ENCODE data around the gene OAF. TPM values are rescaled to one million over a fixed set of nuclear protein-coding genes. Genes with fewer than 3 reads are reported as not detected.
"Not testable (repeated sequence)": the region's sequence is repeated elsewhere in the genome, so short reads cannot be mapped to it uniquely, and the experiment has no call there.

OAF gene
- total and polyA plus RNA-seq, 9 donors: 26.6 to 170 (median 66.3) TPM

DNA sequence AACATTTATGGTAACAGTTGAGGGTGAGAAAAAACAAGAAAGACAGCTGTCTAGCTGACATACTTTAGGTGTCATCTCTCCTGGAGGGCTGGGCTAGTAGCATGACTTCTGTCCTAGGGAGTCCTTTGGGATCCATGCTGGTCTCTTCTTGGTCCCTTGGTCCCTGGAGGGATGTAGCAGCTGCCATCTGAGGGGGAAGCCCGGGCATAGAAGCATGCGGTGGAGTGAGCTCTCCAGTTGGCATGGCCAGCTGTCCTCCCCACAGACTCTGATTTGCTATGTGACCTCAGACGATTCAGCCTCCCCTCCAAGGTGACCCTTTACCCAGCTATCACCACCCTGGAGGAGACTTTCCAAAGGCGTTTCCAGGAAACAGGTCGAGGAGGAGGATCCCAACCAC, 57.9 kb downstream of the OAF start:
- Histone ChIP-seq H3K27ac (no peak overlapping the region), H3K4me1 (ENCODE audit: insufficient read depth) (no peaks in the 10 kb centered on the region), H3K36me3 (no peaks in the 10 kb centered on the region), H3K27me3 (no peaks in the 10 kb centered on the region), H3K4me3 (no peak overlapping the region), H3K9me3 (no peaks in the 10 kb centered on the region)
- TF ChIP-seq, protein P1, sequence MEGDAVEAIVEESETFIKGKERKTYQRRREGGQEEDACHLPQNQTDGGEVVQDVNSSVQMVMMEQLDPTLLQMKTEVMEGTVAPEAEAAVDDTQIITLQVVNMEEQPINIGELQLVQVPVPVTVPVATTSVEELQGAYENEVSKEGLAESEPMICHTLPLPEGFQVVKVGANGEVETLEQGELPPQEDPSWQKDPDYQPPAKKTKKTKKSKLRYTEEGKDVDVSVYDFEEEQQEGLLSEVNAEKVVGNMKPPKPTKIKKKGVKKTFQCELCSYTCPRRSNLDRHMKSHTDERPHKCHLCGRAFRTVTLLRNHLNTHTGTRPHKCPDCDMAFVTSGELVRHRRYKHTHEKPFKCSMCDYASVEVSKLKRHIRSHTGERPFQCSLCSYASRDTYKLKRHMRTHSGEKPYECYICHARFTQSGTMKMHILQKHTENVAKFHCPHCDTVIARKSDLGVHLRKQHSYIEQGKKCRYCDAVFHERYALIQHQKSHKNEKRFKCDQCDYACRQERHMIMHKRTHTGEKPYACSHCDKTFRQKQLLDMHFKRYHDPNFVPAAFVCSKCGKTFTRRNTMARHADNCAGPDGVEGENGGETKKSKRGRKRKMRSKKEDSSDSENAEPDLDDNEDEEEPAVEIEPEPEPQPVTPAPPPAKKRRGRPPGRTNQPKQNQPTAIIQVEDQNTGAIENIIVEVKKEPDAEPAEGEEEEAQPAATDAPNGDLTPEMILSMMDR (IDR thresholded peaks at IDR 0.05): no peak
- no peak for TF ChIP-seq EP300 (IDR thresholded peaks at IDR 0.05)
- WGBS, 3 donors: 22 to 38% (median 25%) methylated on average over 5 of the region's 5 CpGs
- intact Hi-C loops (cut with DNase I): no loop called here
- no peak for DNase-seq

DNA sequence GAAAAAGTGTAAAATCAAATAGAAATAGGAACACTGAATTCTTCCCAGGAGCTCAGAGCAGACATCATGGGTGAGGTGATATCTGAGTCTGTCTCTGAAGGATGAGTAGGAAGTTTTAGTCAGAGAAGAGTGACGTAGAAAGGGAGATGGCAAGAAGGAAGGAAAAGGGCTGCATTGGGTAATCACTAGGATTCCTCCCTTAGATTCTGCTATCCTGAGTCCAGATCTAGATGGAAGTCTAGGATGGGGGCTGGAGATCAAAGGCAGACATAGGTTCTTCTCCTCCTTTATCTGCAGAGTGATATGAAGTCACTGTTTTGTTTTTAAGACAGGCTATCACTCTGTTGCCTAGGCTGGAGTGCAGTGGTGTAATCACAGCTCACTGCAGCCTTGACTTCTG, 59.6 kb downstream of the OAF start:
- no peaks in the 10 kb centered on the region for H3K36me3 ChIP-seq
- intact Hi-C loops (cut with DNase I): no loop called here
- no peak overlapping the region for H3K4me3 ChIP-seq
- H3K4me1 ChIP-seq (ENCODE audit: insufficient read depth): no peaks in the 10 kb centered on the region
- no peak for DNase-seq
- no peak for TF ChIP-seq POLR2A (IDR thresholded peaks at IDR 0.05)
- no peak for TF ChIP-seq EP300 (IDR thresholded peaks at IDR 0.05)
- TF ChIP-seq, protein P1 (IDR thresholded peaks at IDR 0.05): no peak
- H3K27me3 ChIP-seq: no peaks in the 10 kb centered on the region
- WGBS, 3 donors: 68 to 92% (median 88%) methylated on average over 1 of the region's 1 CpG
- no peak overlapping the region for H3K27ac ChIP-seq
- no peaks in the 10 kb centered on the region for H3K9me3 ChIP-seq

DNA sequence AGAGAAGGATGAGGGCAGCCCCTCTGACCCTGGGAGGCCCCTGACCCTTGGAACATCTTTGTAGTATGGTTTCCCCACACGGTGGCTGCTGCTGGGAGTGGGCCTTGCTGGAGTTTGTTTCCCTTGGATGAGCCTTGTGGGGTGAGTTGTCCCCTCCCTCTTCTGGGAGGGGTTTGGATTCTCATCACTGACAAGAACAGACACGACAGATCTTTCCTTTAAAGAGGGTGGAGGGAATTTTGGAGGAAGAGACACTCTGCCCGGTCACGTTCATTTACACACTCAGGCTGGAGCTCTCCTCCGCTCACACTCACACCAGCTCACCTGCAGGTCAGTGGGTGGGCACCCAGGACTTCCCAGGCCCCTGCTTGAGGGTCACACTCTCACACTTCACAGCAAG, 60.8 kb downstream of the OAF start:
- 80 to 85% (median 81%) methylated on average over 5 of the region's 5 CpGs for WGBS, 3 donors

DNA sequence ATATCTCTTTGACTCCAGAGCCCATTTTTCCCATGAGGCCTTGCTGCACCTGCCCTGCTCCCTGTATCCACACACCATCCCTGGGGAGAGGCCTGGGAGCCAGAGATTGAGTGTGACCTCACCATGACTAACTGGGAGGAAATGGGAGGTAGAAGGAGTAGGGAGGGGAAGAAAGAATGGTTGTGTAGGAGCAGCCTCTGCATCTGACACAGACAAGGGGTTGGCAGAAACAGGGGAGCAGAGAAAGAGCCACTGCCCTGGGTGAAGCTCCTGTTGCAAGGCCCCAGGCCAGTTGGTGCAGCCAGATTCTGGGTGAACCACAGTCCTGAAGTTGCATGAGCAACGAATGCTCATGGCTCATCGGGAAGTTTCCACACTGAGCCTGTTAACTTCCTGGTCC, 61.5 kb downstream of the OAF start:
- Histone ChIP-seq H3K36me3 (no peaks in the 10 kb centered on the region), H3K27me3 (no peaks in the 10 kb centered on the region), H3K9me3 (no peaks in the 10 kb centered on the region), H3K27ac (no peak overlapping the region), H3K4me1 (ENCODE audit: insufficient read depth) (no peaks in the 10 kb centered on the region), H3K4me3 (no peak overlapping the region)
- intact Hi-C loops (cut with DNase I): no loop called here
- no peak for DNase-seq
- TF ChIP-seq EP300 (IDR thresholded peaks at IDR 0.05) (no peak), POLR2A (IDR thresholded peaks at IDR 0.05) (no peak)
- TF ChIP-seq, protein P1 (IDR thresholded peaks at IDR 0.05): no peak
- WGBS, 3 donors: 87 to 96% (median 90%) methylated on average over 2 of the region's 2 CpGs

More for the DNA sequence above, 60.8 kb downstream of the OAF start:
- TF ChIP-seq, protein P1 (IDR thresholded peaks at IDR 0.05): no peak
- TF ChIP-seq POLR2A (IDR thresholded peaks at IDR 0.05) (no peak), EP300 (IDR thresholded peaks at IDR 0.05) (no peak)
- no peak for DNase-seq
- H3K4me1 ChIP-seq (ENCODE audit: insufficient read depth): no peaks in the 10 kb centered on the region
- H3K4me3 ChIP-seq: no peak overlapping the region
- H3K27me3 ChIP-seq: no peaks in the 10 kb centered on the region
- H3K9me3 ChIP-seq: no peaks in the 10 kb centered on the region
- intact Hi-C loops (cut with DNase I): no loop called here
- H3K36me3 ChIP-seq: no peaks in the 10 kb centered on the region
- H3K27ac ChIP-seq: no peak overlapping the region

DNA sequence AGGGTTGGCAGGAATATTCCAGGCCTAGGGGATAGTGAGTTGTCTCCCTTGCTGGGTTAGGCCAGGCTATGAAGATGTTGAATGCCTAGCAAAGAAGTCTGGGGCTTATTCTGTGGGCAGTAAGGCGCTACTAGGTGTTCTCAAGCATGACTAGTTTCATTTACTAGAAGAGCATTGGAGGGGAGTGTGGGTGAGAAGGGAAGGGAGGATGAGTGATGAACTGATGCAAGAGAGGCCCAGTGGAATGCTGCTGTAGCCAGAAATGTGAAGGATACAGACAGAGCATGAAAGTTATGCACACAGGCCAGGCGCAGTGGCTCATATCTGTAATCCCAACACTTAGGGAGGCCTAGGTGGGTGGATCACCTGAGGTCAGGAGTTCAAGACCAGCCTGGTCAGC, 62.6 kb downstream of the OAF start:
- Histone ChIP-seq H3K4me1 (ENCODE audit: insufficient read depth) (no peaks in the 10 kb centered on the region), H3K4me3 (no peak overlapping the region), H3K36me3 (no peaks in the 10 kb centered on the region), H3K9me3 (no peaks in the 10 kb centered on the region), H3K27me3 (no peaks in the 10 kb centered on the region), H3K27ac (no peak overlapping the region)
- 90 to 96% (median 96%) methylated on average over 2 of the region's 2 CpGs for WGBS, 3 donors
- TF ChIP-seq EP300 (IDR thresholded peaks at IDR 0.05): no peak
- intact Hi-C loops (cut with DNase I): no loop called here
- no peak for DNase-seq

DNA sequence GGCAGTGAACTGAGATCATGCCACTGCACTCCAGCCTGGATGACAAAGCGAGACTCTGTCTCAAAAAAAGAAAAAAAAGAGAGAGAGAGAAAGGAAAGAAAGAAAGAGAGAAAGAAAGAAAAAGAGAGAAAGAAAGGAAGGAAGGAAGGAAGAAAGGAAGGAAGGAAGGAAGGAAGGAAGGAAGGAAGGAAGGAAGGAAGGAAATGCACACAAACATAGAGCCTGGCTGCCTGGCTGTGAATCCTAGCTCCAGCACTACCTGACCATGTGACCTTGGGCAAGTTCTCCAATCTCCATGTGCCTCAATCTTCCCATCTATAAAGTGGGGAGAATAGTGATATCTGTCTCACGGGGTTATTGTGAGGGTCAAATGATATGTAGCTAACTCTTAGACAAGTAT, 63.1 kb downstream of the OAF start:
- 93 to 96% (median 94%) methylated on average over 2 of the region's 2 CpGs for WGBS, 3 donors
- H3K27me3 ChIP-seq; H3K9me3 ChIP-seq; H3K27ac ChIP-seq; H3K4me3 ChIP-seq; H3K4me1 ChIP-seq (ENCODE audit: insufficient read depth); H3K36me3 ChIP-seq; DNase-seq; intact Hi-C loops (cut with DNase I): not testable (repeated sequence)
